GM12891 (cell line): ENCODE results near the gene ODAD4.

Experiments
- PAX5 ChIP-seq: IDR thresholded peaks from 2 replicates; pipeline ENCODE4 v1.6.1; 2011; ENCODE audit warnings: low read length, moderate library complexity, mild to moderate bottlenecking; ENCODE audit not compliant: insufficient read depth, severe bottlenecking
- POLR2A ChIP-seq: IDR thresholded peaks from 2 replicates; pipeline ENCODE4 v1.6.1; 2011; ENCODE audit warnings: low read depth, low read length, control low read depth
- POLR2AphosphoS5 ChIP-seq: IDR thresholded peaks from 2 replicates; pipeline ENCODE4 v1.6.1; 2011; ENCODE audit warnings: low read depth, low read length, control low read depth
- SPI1 ChIP-seq: IDR thresholded peaks from 2 replicates; pipeline ENCODE4 v1.6.1; 2011; ENCODE audit warnings: low read depth, low read length, control low read depth
- TAF1 ChIP-seq: IDR thresholded peaks from 2 replicates; pipeline ENCODE4 v1.6.1; 2011; ENCODE audit warnings: low read depth, low read length, control low read depth

DNA sequence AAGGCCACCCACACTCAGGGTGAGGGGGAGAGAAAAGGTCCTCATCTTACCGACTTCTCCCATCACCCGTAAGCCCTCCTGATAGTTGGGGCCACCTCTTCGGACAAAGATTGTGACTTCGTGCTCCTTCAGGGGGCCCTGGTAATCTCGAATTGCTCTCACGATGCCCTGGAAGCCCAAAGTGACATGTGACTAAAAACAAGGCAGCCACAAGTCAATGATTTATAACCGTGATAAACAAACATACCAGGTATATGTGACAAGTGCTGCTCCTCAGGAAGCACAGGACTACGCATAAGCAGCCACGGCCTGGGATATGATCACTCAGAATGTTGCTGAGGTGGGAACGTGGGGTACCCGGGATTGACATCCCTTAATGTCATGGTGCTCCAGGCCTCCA is 28.8 kb upstream of the ODAD4 start:
- TF ChIP-seq POLR2A (no peak), POLR2AphosphoS5 (no peak), SPI1 (no peak), TAF1 (no peak), PAX5 (no peak)
